22Rv1 (cell line): ENCODE measurements around the gene E2F7.

ENCODE experiments used
- ZFX ChIP-seq: fragments of 450-650 bp; IDR thresholded peaks from 2 replicates; pipeline ENCODE4 v1.6.1; 2017; ENCODE audit warnings: antibody characterized with exemption, borderline replicate concordance
- TF ChIP-seq, protein P1 (sequence below): fragments of 450-650 bp; IDR thresholded peaks from 2 replicates; pipeline ENCODE4 v1.5.1; 2017; ENCODE audit warnings: mild to moderate bottlenecking

DNA sequence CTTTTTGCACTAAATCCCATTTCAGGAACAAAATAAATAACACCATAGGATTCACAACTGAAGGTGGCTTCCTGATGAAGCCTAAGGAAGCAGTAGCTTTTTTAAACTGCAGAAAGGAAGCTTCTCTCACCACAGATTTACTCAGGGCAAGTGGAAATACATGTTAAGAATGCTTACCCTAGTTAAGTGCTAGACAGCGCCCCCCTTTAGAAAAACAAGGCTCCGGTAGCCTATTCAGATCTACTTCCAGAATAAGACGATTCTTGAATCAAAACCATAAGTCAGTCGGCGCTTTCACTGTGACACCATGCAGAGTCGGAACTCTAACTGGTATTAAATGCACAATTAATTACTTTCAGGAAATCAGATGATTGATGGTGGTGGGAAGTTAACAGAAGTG lies 41.9 kb downstream of the E2F7 start:
- TF ChIP-seq, protein P1, sequence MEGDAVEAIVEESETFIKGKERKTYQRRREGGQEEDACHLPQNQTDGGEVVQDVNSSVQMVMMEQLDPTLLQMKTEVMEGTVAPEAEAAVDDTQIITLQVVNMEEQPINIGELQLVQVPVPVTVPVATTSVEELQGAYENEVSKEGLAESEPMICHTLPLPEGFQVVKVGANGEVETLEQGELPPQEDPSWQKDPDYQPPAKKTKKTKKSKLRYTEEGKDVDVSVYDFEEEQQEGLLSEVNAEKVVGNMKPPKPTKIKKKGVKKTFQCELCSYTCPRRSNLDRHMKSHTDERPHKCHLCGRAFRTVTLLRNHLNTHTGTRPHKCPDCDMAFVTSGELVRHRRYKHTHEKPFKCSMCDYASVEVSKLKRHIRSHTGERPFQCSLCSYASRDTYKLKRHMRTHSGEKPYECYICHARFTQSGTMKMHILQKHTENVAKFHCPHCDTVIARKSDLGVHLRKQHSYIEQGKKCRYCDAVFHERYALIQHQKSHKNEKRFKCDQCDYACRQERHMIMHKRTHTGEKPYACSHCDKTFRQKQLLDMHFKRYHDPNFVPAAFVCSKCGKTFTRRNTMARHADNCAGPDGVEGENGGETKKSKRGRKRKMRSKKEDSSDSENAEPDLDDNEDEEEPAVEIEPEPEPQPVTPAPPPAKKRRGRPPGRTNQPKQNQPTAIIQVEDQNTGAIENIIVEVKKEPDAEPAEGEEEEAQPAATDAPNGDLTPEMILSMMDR = no peak
- no peak for TF ChIP-seq ZFX
